ENCODE data around the gene ANTXRL. TPM values are rescaled to one million over a fixed set of nuclear protein-coding genes. Genes with fewer than 3 reads are reported as not detected.
"Not testable (repeated sequence)": the region's sequence is repeated elsewhere in the genome, so short reads cannot be mapped to it uniquely, and the experiment has no call there.

The ANTXRL gene
- total RNA-seq, 1 donor from 2014 or later: not detected

GRCh38 chr10:46323176-46323575, 36.4 kb downstream of the ANTXRL start:
- DNase-seq (ENCODE audit: low spot score): no peak
- no peak for ATAC-seq

- ATAC-seq (peak; percentile 71), DNase-seq (ENCODE audit: low spot score) (no peak)
These were observed 38.2 kb downstream of the ANTXRL start for GRCh38 chr10:46325021-46325420.

- no peak for DNase-seq (ENCODE audit: low spot score)
- ATAC-seq: no peak
These were observed 39.3 kb downstream of the ANTXRL start for GRCh38 chr10:46326066-46326465.

GRCh38 chr10:46326971-46327370, 40.2 kb downstream of the ANTXRL start:
- no peak for ATAC-seq
- DNase-seq (ENCODE audit: low spot score): no peak

- DNase-seq (ENCODE audit: low spot score): no peak
- ATAC-seq: no peak
These were observed 40.9 kb downstream of the ANTXRL start for GRCh38 chr10:46327685-46328084.

GRCh38 chr10:46328853-46329689, 42.3 kb downstream of the ANTXRL start:
- ATAC-seq (no peak), DNase-seq (ENCODE audit: low spot score) (no peak)

GRCh38 chr10:46329690-46330016, 42.9 kb downstream of the ANTXRL start:
- ATAC-seq: no peak
- DNase-seq (ENCODE audit: low spot score): no peak

- ATAC-seq: no peak
- DNase-seq (ENCODE audit: low spot score): no peak
These were observed 44.1 kb downstream of the ANTXRL start for GRCh38 chr10:46330894-46331293.

- ATAC-seq; DNase-seq (ENCODE audit: low spot score): not testable (repeated sequence)
These were observed 78.7 kb downstream of the ANTXRL start for GRCh38 chr10:46365484-46365883.

GRCh38 chr10:46367209-46367608, 80.4 kb downstream of the ANTXRL start:
- DNase-seq (ENCODE audit: low spot score): peak; percentile 53

GRCh38 chr10:46367666-46368240, 81.0 kb downstream of the ANTXRL start:
- DNase-seq (ENCODE audit: low spot score); ATAC-seq: not testable (repeated sequence)

More at GRCh38 chr10:46367209-46367608, 80.4 kb downstream of the ANTXRL start:
- ATAC-seq: not testable (repeated sequence)

- ATAC-seq; DNase-seq (ENCODE audit: low spot score): not testable (repeated sequence)
These were observed 82.2 kb downstream of the ANTXRL start for GRCh38 chr10:46368956-46369355.

GRCh38 chr10:46374410-46374809, 87.6 kb downstream of the ANTXRL start:
- ATAC-seq; DNase-seq (ENCODE audit: low spot score): not testable (repeated sequence)

GRCh38 chr10:46375406-46375805, 88.6 kb downstream of the ANTXRL start, which contains the start of gene ANXA8L1:
Gene ANXA8L1 (plus strand): TSS chr10:46375776. CDS start chr10:46375852, 76 bp downstream.
- not testable (repeated sequence) for DNase-seq (ENCODE audit: low spot score)
- peak; percentile 63 for ATAC-seq

- not testable (repeated sequence) for DNase-seq (ENCODE audit: low spot score)
- ATAC-seq: peak; percentile 90
These were observed 90.2 kb downstream of the ANTXRL start for GRCh38 chr10:46377022-46377421.

- DNase-seq (ENCODE audit: low spot score): not testable (repeated sequence)
- peak; percentile 3 for ATAC-seq
These were observed 90.9 kb downstream of the ANTXRL start for GRCh38 chr10:46377651-46378050.

GRCh38 chr10:46378108-46378507, 91.3 kb downstream of the ANTXRL start:
- DNase-seq (ENCODE audit: low spot score); ATAC-seq: not testable (repeated sequence)

- ATAC-seq; DNase-seq (ENCODE audit: low spot score): not testable (repeated sequence)
These were observed 92.5 kb downstream of the ANTXRL start for GRCh38 chr10:46379233-46379848.
